ENCODE data around the gene UGT2B7.

DNA sequence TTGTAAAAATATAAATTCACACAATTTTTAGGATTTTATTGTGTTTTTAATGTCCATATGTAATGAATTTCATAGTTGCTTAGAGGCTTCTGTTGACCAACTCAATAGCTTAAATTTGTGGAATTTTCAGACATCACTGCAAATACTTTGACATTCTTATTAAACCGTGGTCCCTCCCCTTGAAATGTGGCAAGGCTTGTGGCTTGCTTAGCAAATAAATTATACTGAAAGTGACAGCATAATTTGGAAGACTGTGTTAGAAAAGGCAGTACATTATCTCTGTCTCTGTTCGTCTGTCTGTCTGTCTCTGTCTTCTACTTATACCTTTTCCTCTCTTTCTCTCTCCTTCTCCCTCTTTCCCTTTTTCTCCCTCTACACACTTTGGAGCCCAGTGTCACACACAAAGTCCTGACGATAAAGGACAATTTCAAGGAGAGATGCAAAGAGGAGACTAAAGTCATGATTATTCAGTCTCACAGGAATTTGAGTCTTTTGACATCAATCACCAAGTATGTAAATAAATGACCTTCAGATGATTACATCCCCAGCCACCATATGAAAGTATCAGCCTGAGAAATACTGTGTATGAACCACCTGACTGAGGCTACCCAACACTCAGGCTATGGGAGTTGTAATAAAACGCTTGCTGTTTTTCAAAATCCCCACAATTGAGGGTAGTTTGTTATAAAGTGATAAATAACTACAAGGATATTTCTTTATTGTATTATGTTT, 21.0 kb upstream of the UGT2B7 start:
- TF ChIP-seq, protein P1, sequence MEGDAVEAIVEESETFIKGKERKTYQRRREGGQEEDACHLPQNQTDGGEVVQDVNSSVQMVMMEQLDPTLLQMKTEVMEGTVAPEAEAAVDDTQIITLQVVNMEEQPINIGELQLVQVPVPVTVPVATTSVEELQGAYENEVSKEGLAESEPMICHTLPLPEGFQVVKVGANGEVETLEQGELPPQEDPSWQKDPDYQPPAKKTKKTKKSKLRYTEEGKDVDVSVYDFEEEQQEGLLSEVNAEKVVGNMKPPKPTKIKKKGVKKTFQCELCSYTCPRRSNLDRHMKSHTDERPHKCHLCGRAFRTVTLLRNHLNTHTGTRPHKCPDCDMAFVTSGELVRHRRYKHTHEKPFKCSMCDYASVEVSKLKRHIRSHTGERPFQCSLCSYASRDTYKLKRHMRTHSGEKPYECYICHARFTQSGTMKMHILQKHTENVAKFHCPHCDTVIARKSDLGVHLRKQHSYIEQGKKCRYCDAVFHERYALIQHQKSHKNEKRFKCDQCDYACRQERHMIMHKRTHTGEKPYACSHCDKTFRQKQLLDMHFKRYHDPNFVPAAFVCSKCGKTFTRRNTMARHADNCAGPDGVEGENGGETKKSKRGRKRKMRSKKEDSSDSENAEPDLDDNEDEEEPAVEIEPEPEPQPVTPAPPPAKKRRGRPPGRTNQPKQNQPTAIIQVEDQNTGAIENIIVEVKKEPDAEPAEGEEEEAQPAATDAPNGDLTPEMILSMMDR (IDR thresholded peaks at IDR 0.05) = no peak
- no peak for TF ChIP-seq EZH2 (IDR thresholded peaks at IDR 0.05; ENCODE audit: borderline replicate concordance, insufficient read depth, low read depth, low read length, poor library complexity, severe bottlenecking)
